LNCAP (cell line): ENCODE results near the gene AVPR1B.

ENCODE experiments used
- TF ChIP-seq, protein P1 (sequence below): fragments of 450-650 bp; IDR thresholded peaks from 2 replicates; pipeline ENCODE4 v1.5.1; 2017; ENCODE audit warnings: mild to moderate bottlenecking

AVPR1B gene

DNA sequence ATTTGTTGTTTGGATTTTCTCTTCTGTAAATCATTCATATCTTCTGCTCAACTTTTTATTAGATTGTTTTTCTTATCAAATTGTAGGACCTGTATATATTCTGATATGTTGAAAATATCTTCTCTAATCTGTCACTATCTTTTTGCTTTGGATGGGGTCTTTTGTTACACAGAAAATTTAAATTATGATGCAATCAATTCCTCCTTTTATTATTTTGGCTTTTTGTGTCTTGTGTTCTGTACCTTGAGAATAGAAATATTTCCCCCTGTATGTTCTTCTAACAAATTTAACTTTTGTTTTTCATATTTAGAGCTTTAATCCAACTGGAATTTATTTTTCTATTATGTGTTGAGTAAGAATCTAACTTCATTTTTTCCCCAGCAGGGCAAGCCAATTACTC is 3.2 kb upstream of the AVPR1B start:
- TF ChIP-seq, protein P1, sequence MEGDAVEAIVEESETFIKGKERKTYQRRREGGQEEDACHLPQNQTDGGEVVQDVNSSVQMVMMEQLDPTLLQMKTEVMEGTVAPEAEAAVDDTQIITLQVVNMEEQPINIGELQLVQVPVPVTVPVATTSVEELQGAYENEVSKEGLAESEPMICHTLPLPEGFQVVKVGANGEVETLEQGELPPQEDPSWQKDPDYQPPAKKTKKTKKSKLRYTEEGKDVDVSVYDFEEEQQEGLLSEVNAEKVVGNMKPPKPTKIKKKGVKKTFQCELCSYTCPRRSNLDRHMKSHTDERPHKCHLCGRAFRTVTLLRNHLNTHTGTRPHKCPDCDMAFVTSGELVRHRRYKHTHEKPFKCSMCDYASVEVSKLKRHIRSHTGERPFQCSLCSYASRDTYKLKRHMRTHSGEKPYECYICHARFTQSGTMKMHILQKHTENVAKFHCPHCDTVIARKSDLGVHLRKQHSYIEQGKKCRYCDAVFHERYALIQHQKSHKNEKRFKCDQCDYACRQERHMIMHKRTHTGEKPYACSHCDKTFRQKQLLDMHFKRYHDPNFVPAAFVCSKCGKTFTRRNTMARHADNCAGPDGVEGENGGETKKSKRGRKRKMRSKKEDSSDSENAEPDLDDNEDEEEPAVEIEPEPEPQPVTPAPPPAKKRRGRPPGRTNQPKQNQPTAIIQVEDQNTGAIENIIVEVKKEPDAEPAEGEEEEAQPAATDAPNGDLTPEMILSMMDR, result no peak

DNA sequence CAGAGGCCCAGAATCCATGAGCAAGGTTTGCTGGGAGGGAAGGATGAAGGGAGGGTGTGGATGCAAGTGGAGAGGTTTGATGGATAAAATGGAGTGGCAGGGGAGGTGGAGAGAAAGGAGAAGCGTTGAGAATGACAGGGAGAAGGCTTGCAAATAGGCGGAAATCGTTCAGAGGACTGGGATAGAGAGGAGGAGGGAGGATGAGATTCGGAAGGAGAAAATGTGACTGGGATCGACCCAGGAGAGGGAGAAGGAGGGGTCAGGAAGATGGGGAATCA is 376 bp downstream of the AVPR1B start:
- TF ChIP-seq, protein P1, result no peak

DNA sequence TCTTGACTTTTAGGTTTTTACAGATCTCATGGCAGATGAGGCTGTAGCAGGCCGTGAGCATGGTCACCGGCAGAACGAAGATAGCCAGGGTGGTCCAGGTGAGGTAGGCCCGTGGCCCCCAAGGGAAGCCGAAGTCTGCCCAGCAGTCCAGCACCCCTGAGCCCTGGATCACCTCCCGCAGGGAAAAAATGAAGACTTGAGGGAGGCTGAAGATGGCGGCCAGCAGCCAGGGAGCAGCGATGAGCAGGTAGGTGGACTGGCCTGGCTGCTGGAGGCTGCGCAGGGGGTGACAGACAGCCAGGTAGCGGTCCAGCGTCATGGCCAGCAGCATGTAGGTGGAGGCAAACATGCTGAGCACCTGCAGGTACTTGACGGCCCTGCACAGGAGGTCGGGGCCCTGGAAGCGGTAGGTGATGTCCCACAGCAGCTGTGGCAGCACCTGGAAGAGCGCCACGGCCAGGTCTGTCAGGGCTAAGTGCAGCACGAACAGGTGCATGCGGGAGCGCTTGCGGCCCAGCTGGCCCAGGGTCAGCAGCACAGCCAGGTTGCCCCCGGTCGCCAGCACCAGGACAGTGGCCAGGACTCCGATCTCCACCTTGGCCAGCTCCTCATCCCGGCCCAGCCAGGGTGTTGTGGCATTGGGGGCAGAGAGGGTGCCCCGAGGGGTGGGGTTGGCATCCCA is 856 bp downstream of the AVPR1B start:
- TF ChIP-seq, protein P1, result no peak

DNA sequence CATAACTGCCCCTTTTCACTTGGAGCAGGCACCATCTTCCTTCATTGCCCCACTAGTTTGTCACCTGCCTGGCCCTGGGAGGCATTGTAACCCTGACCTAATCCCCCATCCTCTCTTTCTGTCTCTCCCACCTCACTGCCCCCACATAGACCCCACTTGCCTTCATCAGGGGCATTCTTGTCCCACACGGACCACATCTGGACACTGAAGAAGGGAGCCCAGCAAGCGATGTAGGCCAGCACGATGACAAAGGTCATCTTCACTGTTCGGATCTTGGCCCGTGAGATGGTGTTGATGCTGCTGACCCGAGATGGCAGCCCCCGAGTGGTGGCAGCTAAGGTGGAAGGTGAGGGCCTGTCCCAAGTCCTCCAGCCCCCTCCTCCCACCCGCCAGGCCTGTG is 1.4 kb downstream of the AVPR1B start:
- TF ChIP-seq, protein P1, result no peak

DNA sequence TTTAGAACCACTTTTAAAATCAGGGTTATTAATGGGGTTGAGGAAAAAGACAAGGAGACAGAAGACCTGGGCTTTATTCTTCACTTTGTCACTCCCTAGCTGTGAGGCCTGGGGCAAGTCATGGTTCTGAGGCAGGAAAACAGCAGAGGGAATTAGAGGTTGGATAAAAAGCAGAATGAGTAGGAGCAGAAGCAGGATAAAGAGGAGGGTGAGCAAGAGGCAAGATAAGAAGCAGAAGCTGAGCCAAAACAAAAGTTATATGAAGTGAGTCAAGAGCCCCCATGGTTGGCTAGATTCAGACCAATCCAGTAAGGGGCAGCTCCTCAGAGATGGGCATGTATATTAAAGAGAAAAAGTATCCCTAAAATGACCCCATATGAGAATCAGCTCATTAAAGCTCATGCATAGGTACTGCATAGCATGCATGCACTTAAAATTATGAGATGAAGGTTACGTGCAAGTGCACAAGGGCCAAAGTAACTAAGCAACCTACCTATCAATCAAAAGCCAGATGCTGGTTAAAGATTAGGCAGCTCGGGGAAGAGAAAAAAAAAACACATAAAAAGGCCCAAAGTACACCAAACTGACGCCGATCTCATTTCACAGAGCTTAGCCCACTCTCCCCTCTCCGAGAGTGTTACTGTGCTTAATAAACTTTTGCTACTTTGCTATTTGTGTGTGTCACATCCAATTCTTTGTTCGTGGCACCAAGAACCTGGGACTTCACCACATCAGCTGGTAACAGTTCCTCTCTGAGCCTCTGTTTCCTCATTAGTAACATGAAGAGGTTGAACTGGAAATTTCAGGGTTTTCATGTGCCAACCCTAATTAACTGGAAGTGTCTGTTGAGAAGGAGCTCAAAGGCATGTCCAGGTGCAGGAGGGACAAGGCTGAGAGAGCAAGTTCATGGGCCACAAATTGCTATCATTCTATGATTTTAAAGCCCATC is 2.2 kb downstream of the AVPR1B start:
- TF ChIP-seq, protein P1, result no peak

DNA sequence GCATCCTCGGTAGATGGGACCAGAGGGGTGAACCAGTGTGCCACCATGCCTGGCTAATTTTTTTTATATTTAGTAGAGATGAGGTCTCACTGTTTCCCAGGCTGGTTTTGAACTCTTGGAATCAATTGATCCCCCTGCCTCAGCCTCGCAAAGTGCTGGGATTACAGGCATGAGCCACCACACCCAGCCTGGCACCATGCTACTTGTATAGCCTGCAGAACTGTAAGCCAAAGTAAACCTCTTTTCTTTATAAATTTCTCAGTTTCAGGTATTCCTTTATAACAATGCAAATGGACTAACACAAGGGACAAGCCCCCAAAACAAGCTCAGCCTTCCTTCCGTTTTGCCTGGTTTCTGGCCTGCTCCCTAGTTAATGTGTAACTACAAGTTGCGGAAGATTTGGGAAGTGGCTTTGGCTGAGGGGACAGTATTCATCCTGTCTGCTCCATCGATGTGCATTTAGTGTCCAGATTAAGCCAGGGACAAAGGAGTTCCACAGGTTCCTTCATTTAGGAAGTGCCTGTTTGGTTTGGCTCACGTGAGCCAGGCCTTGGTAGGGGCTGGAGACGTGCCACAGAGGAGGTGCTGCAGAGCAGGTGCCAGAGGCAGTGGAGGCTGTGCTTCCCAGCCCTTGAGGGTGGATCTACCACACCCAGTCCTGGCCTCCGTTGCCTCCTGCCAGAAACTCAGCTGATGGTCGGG is 4.4 kb downstream of the AVPR1B start:
- TF ChIP-seq, protein P1, result no peak

DNA sequence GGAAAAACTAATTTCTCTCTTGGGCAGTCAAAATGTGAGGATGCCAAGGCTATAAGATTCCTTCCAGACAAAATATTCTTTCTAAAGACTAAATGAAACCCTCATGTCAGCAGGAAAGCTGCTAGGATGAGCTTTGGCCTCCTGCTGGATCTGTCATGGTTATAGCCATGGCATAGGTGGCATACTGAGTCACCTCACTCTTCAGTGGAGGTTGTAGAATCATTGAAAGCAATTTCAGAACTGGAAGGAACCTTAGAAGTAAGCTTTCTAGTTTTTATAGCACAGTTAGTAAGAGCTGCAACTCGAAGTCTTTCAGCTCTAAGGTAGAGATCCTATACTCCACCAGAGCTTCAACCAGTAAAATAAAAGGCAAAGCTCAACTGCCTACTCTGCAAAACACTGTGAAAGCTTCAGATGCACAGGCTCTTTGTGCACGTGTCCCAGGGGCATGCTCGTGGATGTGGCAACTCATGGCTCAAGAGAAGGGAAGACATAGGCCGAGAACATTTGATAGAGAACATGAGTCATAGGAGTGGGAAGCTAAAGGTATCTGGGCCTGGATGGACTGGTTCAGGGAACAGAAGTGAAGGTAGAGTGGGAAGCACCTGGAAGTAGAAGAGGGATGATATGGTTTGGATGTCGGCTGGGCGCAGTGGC is 5.8 kb downstream of the AVPR1B start:
- TF ChIP-seq, protein P1, result no peak
